ENCODE measurements around the gene SHB. TPM values are rescaled to one million over a fixed set of nuclear protein-coding genes. Genes with fewer than 3 reads are reported as not detected.

Gene SHB
- total RNA-seq, 4 donors from 2014 or later: 9.7 to 17.5 (median 14.2) TPM

DNA sequence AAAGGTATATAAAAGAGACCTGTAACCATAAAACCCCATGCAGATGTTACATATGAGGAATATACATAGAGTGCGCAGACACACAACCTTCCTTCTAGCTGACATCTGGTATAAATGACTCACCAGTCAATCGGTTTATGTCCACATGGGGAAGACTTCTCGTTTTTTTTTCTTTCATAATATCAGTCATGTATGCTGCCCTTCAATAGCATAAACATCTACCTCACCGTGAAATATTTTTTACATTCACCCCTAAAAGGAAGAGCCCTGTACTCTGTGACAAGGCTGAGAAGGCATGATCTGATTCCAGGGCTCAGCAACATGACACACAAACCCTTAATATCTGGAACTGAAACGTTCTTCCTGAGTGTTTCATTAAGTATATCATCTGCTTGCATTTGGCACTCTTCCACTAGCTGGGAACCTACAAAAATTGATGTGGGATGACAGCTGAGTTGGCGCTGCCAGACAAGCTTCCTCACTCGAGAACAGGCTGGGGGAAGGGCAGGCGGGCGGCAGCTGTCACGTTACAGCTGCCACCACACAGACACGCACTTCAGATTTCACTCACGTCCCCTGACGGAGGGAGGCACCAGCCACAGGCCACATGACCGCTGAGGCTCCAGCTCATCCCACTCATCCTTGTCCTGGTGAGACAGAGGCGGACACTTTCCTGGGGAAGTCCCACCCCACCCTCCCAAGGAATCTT is 74.2 kb downstream of the SHB start:
- Histone ChIP-seq H3K4me3 (peak overlapping the region in 1 of 2 donors; percentile 26), H3K4me1 (peaks cover 0 to 71% (median 25%) of the 10 kb centered on the region in 3 donors), H3K9me3 (no peaks in the 10 kb centered on the region), H3K27ac (peak overlapping the region in 3 of 4 donors; percentile 66 to 77 (median 70)), H3K27me3 (no peaks in the 10 kb centered on the region), H3K36me3 (no peaks in the 10 kb centered on the region)
- ATAC-seq: peak; percentile 80
- TF ChIP-seq EP300 (IDR thresholded peaks at IDR 0.05): no peak
- no peak for TF ChIP-seq POLR2A (IDR thresholded peaks at IDR 0.05)
- no peak for TF ChIP-seq POLR2AphosphoS5 (IDR thresholded peaks at IDR 0.05)
- TF ChIP-seq, protein P1, sequence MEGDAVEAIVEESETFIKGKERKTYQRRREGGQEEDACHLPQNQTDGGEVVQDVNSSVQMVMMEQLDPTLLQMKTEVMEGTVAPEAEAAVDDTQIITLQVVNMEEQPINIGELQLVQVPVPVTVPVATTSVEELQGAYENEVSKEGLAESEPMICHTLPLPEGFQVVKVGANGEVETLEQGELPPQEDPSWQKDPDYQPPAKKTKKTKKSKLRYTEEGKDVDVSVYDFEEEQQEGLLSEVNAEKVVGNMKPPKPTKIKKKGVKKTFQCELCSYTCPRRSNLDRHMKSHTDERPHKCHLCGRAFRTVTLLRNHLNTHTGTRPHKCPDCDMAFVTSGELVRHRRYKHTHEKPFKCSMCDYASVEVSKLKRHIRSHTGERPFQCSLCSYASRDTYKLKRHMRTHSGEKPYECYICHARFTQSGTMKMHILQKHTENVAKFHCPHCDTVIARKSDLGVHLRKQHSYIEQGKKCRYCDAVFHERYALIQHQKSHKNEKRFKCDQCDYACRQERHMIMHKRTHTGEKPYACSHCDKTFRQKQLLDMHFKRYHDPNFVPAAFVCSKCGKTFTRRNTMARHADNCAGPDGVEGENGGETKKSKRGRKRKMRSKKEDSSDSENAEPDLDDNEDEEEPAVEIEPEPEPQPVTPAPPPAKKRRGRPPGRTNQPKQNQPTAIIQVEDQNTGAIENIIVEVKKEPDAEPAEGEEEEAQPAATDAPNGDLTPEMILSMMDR (IDR thresholded peaks at IDR 0.05): peak in 1 of 4 experiments; percentile 1
- WGBS, 2 donors (ENCODE audit: low coverage in 1 of 2): 13 to 24% methylated on average over 7 to 15 of the region's 15 CpGs

DNA sequence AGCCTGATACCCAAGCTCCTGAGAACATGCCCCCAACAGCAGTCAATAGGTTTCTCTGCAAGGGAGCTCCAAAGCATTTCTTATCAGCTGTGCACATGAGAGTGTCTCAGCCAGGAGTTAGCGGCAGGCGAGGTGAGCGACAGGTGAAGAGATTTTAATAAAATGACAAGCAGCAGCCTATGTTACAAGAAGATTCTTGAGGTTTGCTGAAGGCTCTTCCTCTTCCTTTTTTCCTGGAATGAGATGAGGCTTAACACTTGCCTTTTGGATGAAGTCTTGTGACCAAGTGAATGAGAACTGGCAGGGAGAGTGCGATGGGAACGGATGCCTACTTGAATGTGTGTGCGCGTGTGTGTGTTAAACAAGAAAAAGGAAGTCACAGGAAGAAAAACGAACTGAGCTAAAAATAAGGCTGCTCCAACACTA is 76.1 kb downstream of the SHB start:
- TF ChIP-seq POLR2A (IDR thresholded peaks at IDR 0.05) (no peak), POLR2AphosphoS5 (IDR thresholded peaks at IDR 0.05) (no peak), EP300 (IDR thresholded peaks at IDR 0.05) (no peak)
- TF ChIP-seq, protein P1 (IDR thresholded peaks at IDR 0.05): no peak
- Histone ChIP-seq H3K27me3 (no peaks in the 10 kb centered on the region), H3K4me1 (peaks cover 0 to 54% (median 17%) of the 10 kb centered on the region in 3 donors), H3K4me3 (no peak overlapping the region), H3K27ac (peak overlapping the region in 2 of 4 donors; percentile 14 to 31), H3K9me3 (no peaks in the 10 kb centered on the region), H3K36me3 (no peaks in the 10 kb centered on the region)
- ATAC-seq: no peak
- 63 to 64% methylated on average over 7 to 8 of the region's 8 CpGs for WGBS, 2 donors (ENCODE audit: low coverage in 1 of 2)

DNA sequence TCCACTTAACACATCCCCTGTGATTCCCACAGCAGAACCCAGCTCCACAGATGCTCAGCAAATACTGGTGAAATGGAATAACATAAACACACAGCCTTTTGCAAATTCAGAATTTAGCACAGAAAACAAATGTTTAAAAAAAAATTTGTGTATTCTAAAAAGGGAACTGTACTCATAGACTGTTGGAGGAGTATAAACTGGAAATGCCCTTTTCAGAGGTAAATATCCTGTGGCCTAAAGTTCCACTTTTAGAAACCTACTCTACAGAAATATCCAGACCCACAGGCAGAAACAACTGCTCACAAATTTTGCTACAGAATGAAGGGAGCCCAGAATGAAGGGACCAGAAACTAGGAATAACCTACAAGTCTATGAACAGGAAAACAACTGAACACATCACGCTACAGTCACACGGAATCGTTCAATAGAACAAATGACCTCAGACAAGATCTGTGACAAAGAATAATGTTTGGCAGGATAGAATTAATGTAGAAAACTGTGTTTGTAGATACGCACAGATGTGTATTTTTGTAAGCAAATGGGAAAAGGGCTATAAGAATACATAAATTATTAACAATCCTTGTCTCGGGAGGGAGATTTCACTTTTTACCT is 78.5 kb downstream of the SHB start:
- Histone ChIP-seq H3K27me3 (no peaks in the 10 kb centered on the region), H3K27ac (no peak overlapping the region), H3K4me1 (peaks cover 0 to 36% (median 13%) of the 10 kb centered on the region in 3 donors), H3K9me3 (no peaks in the 10 kb centered on the region), H3K36me3 (no peaks in the 10 kb centered on the region), H3K4me3 (no peak overlapping the region)
- WGBS, 2 donors (ENCODE audit: low coverage in 1 of 2): 51 to 78% methylated on average over 5 of the region's 5 CpGs
- TF ChIP-seq, protein P1 (IDR thresholded peaks at IDR 0.05): no peak
- TF ChIP-seq EP300 (IDR thresholded peaks at IDR 0.05) (no peak), POLR2AphosphoS5 (IDR thresholded peaks at IDR 0.05) (no peak), POLR2A (IDR thresholded peaks at IDR 0.05) (no peak)
- no peak for ATAC-seq

DNA sequence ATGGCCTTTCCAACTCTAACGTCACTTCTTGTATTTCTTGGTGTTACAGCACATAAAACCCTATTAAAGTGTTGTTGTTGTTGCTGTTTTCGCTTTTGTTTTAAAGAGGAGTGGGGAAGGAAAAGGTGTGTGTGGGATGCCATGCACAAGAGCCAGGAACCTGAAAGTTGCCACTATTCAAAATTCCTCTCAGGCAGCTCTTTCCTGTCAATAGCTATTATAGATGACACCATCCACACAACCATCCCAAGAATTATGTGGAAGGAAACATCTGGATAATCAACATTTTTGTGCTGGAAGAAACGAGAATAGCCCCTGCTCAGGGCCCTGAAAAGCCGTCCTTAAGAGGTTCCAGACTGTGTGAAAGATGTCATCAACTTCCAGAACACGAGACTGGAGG is 79.3 kb downstream of the SHB start:
- no peak overlapping the region for H3K4me3 ChIP-seq
- WGBS, 2 donors (ENCODE audit: low coverage in 1 of 2): 91% methylated on average over 4 of the region's 5 CpGs; no CpG with 5 or more reads in 1 of the 2 donors
- H3K27ac ChIP-seq: no peak overlapping the region
- no peak for ATAC-seq
- no peaks in the 10 kb centered on the region for H3K36me3 ChIP-seq
- peaks cover 0 to 36% (median 12%) of the 10 kb centered on the region in 3 donors for H3K4me1 ChIP-seq
- H3K27me3 ChIP-seq: no peaks in the 10 kb centered on the region
- TF ChIP-seq POLR2AphosphoS5 (IDR thresholded peaks at IDR 0.05) (no peak), POLR2A (IDR thresholded peaks at IDR 0.05) (no peak), EP300 (IDR thresholded peaks at IDR 0.05) (no peak)
- TF ChIP-seq, protein P1 (IDR thresholded peaks at IDR 0.05): no peak
- no peaks in the 10 kb centered on the region for H3K9me3 ChIP-seq
